Measurements from ENCODE around the gene RPP25L.

DNA sequence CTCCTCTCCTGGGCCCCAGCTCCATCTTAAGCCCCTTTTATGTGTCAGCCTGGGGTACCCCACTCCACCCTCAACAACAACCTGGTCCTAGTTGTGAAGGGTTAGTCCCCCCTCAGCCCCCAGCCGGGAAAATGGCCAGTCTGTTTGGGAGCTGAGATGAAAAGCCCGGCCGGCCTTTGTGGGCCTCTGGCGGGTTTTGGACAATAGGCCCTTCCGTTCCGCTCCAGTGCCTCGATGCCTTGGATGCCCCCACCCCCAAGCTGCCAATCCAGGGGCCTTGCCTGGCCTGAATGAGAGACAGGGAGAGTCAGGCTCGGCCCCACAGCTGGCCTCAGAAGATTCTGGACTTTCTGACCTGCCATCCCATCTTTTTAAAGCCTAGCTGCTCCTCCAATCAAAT, 31.5 kb downstream of the RPP25L start:
- no peak for TF ChIP-seq NR3C1 (CRISPR knock-in tag; conservative IDR thresholded peaks at IDR 0.05; ENCODE audit: low read depth)
- no peak for TF ChIP-seq CREB1 (CRISPR knock-in tag; IDR thresholded peaks at IDR 0.05)
- no peak for TF ChIP-seq ZNF423 (CRISPR knock-in tag; IDR thresholded peaks at IDR 0.05)
- no peak for TF ChIP-seq TEAD4 (CRISPR knock-in tag; IDR thresholded peaks at IDR 0.05)
- no peak for TF ChIP-seq ZNF416 (CRISPR knock-in tag; IDR thresholded peaks at IDR 0.05)
- no peak for TF ChIP-seq FOXJ3 (CRISPR knock-in tag; IDR thresholded peaks at IDR 0.05; ENCODE audit: borderline replicate concordance)
- no peak for TF ChIP-seq CTCF (IDR thresholded peaks at IDR 0.05)
- TF ChIP-seq, protein P1, sequence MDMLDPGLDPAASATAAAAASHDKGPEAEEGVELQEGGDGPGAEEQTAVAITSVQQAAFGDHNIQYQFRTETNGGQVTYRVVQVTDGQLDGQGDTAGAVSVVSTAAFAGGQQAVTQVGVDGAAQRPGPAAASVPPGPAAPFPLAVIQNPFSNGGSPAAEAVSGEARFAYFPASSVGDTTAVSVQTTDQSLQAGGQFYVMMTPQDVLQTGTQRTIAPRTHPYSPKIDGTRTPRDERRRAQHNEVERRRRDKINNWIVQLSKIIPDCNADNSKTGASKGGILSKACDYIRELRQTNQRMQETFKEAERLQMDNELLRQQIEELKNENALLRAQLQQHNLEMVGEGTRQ (CRISPR knock-in tag; IDR thresholded peaks at IDR 0.05): no peak
- TF ChIP-seq ELF4 (CRISPR knock-in tag; IDR thresholded peaks at IDR 0.05; ENCODE audit: low read depth): no peak
- no peak for TF ChIP-seq MLX (CRISPR knock-in tag; IDR thresholded peaks at IDR 0.05)
- TF ChIP-seq NR2C2 (CRISPR knock-in tag; IDR thresholded peaks at IDR 0.05): no peak
